Neural crest cell (in vitro differentiated cells): ENCODE results near the gene LDAH. TPM values are rescaled to one million over a fixed set of nuclear protein-coding genes. Genes with fewer than 3 reads are reported as not detected.

ENCODE experiments used
- DNase-seq: peaks from one replicate; pipeline ENCODE4 v3.0.0; 2021; ENCODE audit warnings: low read depth, mixed read lengths, low spot score
- H3K27ac Mint-ChIP-seq: one replicate; pipeline ENCODE4 v1.8.0; 2021; ENCODE audit warnings: mild to moderate bottlenecking, mixed read lengths; ENCODE audit not compliant: unreplicated experiment
- H3K27me3 Mint-ChIP-seq: 2 replicates; pipeline ENCODE4 v1.8.0; 2021; ENCODE audit warnings: low read depth, mild to moderate bottlenecking, mixed read lengths
- H3K36me3 Mint-ChIP-seq: 2 replicates; pipeline ENCODE4 v1.8.0; 2021; ENCODE audit warnings: low read depth, mild to moderate bottlenecking, mixed read lengths
- H3K4me1 Mint-ChIP-seq: 2 replicates; pipeline ENCODE4 v1.8.0; 2021; ENCODE audit warnings: mixed read lengths
- H3K4me3 Mint-ChIP-seq: one replicate; pipeline ENCODE4 v1.8.0; 2021; ENCODE audit warnings: mild to moderate bottlenecking, mixed read lengths
- H3K9me3 Mint-ChIP-seq: 2 replicates; pipeline ENCODE4 v1.8.0; 2021; ENCODE audit warnings: mixed read lengths
- total RNA-seq: library from RNA; stranded (reverse); gene quantifications from 2 replicates; pipeline ENCODE4 v1.2.1, GENCODE V29; 2021
- TF ChIP-seq, protein P1 (sequence below): fragments of 200-600 bp; sonication (generic); conservative IDR thresholded peaks from 2 replicates; pipeline ENCODE4 v1.5.0; 2021; ENCODE audit warnings: antibody characterized with exemption, mild to moderate bottlenecking

The LDAH gene
- total RNA-seq, 1 donor from 2014 or later, result 49.7 TPM

DNA sequence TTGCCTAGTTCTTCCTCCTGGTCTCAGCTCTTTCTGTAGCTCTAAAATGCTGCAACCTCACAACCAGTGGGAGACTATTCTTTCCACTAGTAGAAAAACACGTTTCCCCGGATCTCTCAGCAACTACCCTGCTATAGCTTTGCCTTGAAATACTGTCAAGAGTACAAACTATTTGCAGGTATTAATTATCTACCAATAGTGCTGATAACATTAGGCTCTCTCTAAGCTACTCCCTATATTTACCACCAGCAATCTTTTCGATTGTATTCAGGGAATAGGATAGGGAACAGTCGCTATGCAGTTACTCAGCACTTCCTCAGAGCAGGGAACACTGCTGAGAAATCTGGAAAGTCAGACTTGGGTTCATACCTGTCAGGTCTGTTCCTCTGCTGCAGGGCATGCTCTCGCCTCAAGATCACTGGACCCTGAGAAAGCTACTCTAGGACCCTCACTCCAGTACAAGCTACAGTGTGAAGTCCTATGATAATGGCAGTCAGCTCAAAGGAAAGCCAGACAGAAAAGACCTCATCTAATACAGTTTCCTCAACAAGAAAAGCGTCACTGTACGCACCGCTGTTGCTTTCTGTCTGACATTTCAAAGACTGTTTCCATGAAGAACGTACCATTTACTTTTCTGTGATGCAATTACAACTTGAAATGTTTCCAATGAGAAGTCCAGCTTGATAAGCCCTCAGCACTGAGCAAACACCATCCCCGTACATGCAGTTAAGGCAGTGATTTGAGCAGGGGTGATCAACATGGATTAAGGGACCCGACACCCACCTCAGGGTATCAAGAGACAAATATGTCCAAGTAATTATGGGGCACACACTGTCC is 133.3 kb downstream of the LDAH start:
- no peak overlapping the region for H3K27ac Mint-ChIP-seq
- H3K36me3 Mint-ChIP-seq, result peaks cover 27% of the 10 kb centered on the region
- H3K9me3 Mint-ChIP-seq, result no peaks in the 10 kb centered on the region

DNA sequence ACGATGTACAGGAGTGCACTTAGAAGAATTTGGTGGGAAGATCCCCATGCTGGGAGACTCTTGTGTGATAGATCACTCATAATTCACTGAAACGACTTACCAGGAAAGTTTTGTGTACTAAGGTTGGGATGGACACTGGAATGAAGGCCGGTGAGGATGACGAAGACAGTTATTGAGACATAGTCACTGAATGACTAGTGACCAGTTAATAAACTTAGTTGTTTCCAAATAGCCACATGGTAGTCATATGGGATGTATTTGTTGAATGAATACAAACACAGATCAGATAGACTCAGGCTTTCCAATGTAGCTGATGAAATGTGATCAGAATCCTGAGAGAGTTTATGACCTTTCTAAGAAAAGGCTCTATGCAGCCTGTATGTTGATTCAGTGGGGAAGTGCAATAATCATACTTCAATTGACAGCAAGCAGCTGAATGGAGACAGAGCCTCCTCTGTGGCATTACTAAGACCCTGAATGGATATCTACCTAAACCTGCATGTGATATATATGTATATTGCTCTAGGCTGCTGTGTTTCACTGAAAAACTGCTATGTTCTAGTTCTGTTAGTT is 135.6 kb downstream of the LDAH start:
- peaks cover 36% of the 10 kb centered on the region for H3K36me3 Mint-ChIP-seq
- no peak overlapping the region for H3K4me3 Mint-ChIP-seq
- TF ChIP-seq, protein P1, sequence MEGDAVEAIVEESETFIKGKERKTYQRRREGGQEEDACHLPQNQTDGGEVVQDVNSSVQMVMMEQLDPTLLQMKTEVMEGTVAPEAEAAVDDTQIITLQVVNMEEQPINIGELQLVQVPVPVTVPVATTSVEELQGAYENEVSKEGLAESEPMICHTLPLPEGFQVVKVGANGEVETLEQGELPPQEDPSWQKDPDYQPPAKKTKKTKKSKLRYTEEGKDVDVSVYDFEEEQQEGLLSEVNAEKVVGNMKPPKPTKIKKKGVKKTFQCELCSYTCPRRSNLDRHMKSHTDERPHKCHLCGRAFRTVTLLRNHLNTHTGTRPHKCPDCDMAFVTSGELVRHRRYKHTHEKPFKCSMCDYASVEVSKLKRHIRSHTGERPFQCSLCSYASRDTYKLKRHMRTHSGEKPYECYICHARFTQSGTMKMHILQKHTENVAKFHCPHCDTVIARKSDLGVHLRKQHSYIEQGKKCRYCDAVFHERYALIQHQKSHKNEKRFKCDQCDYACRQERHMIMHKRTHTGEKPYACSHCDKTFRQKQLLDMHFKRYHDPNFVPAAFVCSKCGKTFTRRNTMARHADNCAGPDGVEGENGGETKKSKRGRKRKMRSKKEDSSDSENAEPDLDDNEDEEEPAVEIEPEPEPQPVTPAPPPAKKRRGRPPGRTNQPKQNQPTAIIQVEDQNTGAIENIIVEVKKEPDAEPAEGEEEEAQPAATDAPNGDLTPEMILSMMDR, result no peak
- H3K4me1 Mint-ChIP-seq, result peaks cover 5% of the 10 kb centered on the region
- no peaks in the 10 kb centered on the region for H3K27me3 Mint-ChIP-seq
- no peak overlapping the region for H3K27ac Mint-ChIP-seq
- no peak for DNase-seq
- no peaks in the 10 kb centered on the region for H3K9me3 Mint-ChIP-seq

More for the DNA sequence above, 133.3 kb downstream of the LDAH start:
- Mint-ChIP-seq H3K4me3 (no peak overlapping the region), H3K4me1 (peaks cover 5% of the 10 kb centered on the region), H3K27me3 (no peaks in the 10 kb centered on the region)
- no peak for DNase-seq
- TF ChIP-seq, protein P1, result no peak

GRCh38 chr2:20684581-20685063 is 138.3 kb downstream of the LDAH start:
- H3K4me1 Mint-ChIP-seq, result no peaks in the 10 kb centered on the region
- TF ChIP-seq, protein P1, result no peak
- no peaks in the 10 kb centered on the region for H3K27me3 Mint-ChIP-seq
- H3K9me3 Mint-ChIP-seq, result no peaks in the 10 kb centered on the region
- no peak for DNase-seq
- H3K27ac Mint-ChIP-seq, result no peak overlapping the region
- H3K4me3 Mint-ChIP-seq, result no peak overlapping the region
- H3K36me3 Mint-ChIP-seq, result peaks cover 42% of the 10 kb centered on the region

DNA sequence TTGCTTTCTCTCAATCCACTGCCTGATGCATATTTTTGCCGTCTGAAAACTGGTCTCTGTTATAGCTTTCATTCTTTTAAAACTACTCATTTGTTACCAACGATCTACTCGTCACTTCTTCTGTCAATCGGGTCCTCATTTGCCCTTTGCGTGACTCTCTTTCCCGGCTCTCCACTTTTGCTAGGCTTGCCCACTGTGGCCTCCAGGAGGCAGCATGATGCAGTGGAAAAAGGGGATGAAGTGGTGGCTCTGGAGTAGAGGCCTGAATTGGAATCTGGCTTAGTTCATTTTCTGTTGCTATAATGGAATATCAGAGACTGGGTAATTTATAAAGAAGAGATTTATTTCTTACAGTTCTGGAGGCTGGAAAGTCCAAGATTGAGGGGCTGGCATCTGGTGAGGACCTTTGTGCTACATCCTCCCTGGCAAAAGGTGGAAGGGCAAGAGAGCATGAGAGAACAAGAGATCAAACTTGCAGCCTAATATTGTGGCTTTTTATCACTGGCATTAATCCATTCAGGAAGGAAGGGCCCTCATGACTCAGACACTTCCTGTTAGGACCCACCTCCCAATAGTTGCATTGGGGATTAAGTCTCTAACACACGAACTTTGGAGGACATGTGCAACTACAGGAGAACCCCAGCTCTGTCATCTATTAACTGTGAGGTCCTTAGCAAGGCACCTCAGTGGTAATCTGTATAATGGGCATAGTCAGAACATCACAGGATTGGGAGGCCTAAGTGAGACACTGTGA is 140.6 kb downstream of the LDAH start:
- Mint-ChIP-seq H3K27ac (no peak overlapping the region), H3K9me3 (no peaks in the 10 kb centered on the region), H3K4me3 (no peak overlapping the region), H3K4me1 (no peaks in the 10 kb centered on the region), H3K27me3 (no peaks in the 10 kb centered on the region), H3K36me3 (peaks cover 28% of the 10 kb centered on the region)
- no peak for DNase-seq
- TF ChIP-seq, protein P1, result peak; percentile 58

DNA sequence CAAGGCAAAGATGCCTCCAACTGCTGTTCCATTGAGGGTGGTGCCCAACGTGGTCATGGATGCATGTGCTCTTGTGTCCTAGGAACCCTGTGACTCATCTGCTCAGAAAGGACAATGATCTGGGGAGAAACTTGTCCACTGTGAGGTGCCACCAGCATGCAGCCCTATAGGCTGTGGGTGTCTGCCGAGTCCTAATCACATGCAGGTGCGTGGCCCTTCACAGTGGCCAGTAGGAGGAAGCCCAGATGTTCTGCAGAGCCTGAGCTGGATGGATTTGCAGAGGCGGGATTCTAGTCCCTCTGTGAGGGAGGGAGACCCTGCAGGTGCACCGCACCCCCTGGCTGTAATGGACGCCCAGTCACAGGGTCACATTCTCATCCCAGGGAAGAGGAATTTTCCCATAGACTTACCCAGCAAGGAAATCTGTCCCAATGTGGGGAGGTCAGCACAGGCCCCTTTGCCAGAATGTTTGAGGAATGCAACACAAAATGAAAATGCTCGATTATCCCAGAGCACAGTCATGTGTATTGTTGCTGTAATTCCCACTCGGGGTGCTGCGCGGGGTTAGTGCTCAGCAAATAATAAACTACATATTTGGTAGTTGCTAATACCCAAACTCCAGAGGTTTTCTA is 142.0 kb downstream of the LDAH start:
- Mint-ChIP-seq H3K4me1 (no peaks in the 10 kb centered on the region), H3K27me3 (peaks cover 9% of the 10 kb centered on the region), H3K36me3 (peaks cover 20% of the 10 kb centered on the region), H3K4me3 (no peak overlapping the region), H3K9me3 (no peaks in the 10 kb centered on the region), H3K27ac (no peak overlapping the region)
- TF ChIP-seq, protein P1, result no peak
- no peak for DNase-seq
